ENCODE data around the gene CCSAP. TPM values are rescaled to one million over a fixed set of nuclear protein-coding genes. Genes with fewer than 3 reads are reported as not detected.

Gene CCSAP
- total and polyA plus RNA-seq, 2 of the 13 experiments (the other 11 are each of a cell fraction or from before 2014, with no cell fraction given): 3.7 to 9.0 TPM

DNA sequence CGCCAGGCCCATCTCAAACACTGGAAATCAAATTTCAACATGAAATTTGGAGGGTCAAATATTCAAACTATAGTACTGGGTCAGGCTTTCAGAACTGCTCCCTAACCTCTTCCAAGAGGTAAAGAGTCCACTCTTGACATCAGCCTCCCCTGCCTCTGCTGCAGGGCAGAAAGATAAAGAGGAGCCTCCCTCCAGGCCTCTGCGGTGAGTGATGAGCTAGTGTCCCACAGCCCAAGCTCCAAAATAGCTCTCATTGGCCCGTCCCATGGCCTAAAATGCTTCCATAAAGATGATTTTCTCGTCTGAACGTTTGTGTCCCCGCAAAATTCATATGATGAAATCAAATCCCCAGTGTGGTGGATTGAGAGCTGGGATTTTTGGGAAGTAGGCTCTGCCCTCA, 33.7 kb upstream of the CCSAP start (continued):
- TF ChIP-seq, protein P1, sequence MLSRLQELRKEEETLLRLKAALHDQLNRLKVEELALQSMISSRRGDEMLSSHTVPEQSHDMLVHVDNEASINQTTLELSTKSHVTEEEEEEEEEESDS (CRISPR knock-in tag; IDR thresholded peaks at IDR 0.05; ENCODE audit: borderline replicate concordance): no peak

DNA sequence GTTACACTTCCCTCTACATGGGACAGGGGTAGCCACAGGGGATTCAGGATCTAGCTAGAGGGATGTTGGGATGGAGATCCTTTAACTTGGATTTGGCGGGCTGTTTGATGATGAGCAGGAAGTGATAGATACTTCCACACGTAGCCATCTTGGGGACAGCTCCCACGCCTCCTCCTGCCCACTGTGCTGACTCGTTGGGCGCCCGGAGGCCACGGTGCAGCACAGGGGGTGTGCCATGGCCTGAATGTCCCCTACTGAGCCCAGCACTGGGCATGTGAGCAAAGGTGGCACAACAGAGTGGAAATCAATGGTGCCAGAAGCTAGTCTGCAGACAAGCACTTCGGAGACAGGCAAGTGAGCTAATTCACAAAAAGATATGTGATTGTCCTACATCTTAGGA, 31.6 kb upstream of the CCSAP start:
- H3K79me2 ChIP-seq (ENCODE audit: insufficient read depth, low read length): no peaks in the 10 kb centered on the region
- DNase-seq (ENCODE audit: low spot score): no peak
- intact Hi-C loops (cut with micrococcal nuclease; ENCODE audit: unreplicated experiment) (no loop called here), in situ Hi-C loops (cut with HindIII; ENCODE audit: extremely low pct_ligation_motif_present, low pct_unique_long_range_greater_than_20kb) (no loop called here)
- POLR2A ChIA-PET: no interaction called here
- no peak overlapping the region for H3K9ac ChIP-seq (ENCODE audit: insufficient read depth, low read depth, low read length)
- no peaks in the 10 kb centered on the region for H3K36me3 ChIP-seq (replicated peaks in 1 of 2; ENCODE audit: control insufficient read depth in 1 of 2, insufficient read depth in 2 of 2, low read length in 2 of 2)
- H3K4me2 ChIP-seq (ENCODE audit: low read depth, low read length): no peak overlapping the region
- no peaks in the 10 kb centered on the region for H3K4me1 ChIP-seq (ENCODE audit: insufficient read depth, low read length)
- 47% methylated on average over 3 of the region's 8 CpGs for WGBS (ENCODE audit: low lambda C conversion rate)
- H3K27me3 ChIP-seq (ENCODE audit: control insufficient read depth in 1 of 2, insufficient read depth in 2 of 2, low read length in 2 of 2): peaks cover 2 to 20% of the 10 kb centered on the region in 2 experiments
- no peak for TF ChIP-seq RBM39 (IDR thresholded peaks at IDR 0.05; ENCODE audit: low read depth, low read length, poor library complexity, severe bottlenecking)
- TF ChIP-seq, protein P2, sequence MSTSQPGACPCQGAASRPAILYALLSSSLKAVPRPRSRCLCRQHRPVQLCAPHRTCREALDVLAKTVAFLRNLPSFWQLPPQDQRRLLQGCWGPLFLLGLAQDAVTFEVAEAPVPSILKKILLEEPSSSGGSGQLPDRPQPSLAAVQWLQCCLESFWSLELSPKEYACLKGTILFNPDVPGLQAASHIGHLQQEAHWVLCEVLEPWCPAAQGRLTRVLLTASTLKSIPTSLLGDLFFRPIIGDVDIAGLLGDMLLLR (CRISPR knock-in tag; IDR thresholded peaks at IDR 0.05): no peak
- no peak for TF ChIP-seq ZNF34 (CRISPR knock-in tag; IDR thresholded peaks at IDR 0.05; ENCODE audit: borderline replicate concordance)
- no peak for ATAC-seq
- no peak overlapping the region for H3K4me3 ChIP-seq (replicated peaks in 1 of 3; ENCODE audit: insufficient read depth in 1 of 3, low read depth in 2 of 3, low read length in 3 of 3)
- no peak overlapping the region for H2AFZ ChIP-seq (ENCODE audit: low read length)
- H3K9me3 ChIP-seq (ENCODE audit: low read length): no peaks in the 10 kb centered on the region
- no peak for FAIRE-seq
- CTCF ChIA-PET (ENCODE audit: low intra/inter-chr PET ratio, low total read pairs): no interaction called here
- H3K27ac ChIP-seq (ENCODE audit: extremely low read length, insufficient read depth, low read length): no peak overlapping the region
- BruUV-seq (replicated peaks): no TSS peak
- no peaks in the 10 kb centered on the region for H4K20me1 ChIP-seq (ENCODE audit: insufficient read depth, low read length)

DNA sequence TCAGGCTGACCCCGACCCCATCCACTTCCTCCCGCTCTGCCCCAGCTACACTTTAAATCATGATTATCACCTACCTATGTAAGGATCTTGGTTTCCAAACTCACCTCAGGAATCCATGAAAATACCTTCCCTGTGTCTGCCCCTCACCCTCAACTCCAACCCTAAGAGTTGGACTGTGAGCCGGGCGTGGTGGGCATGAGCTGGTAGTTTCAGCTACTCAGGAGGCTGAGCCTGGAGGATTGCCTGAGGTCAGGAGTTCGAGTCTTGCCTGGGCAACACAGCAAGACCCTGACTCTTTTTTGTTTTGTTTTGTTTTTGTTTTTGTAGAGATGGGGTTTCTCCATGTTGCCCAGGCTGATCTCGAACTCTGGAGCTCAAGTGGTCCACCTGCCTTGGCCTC, 30.5 kb upstream of the CCSAP start:
- H4K20me1 ChIP-seq (ENCODE audit: insufficient read depth, low read length): no peaks in the 10 kb centered on the region
- in situ Hi-C loops (cut with HindIII; ENCODE audit: extremely low pct_ligation_motif_present, low pct_unique_long_range_greater_than_20kb): no loop called here
- no peak for TF ChIP-seq NFATC3 (CRISPR knock-in tag; IDR thresholded peaks at IDR 0.05)
- TF ChIP-seq, protein P3, sequence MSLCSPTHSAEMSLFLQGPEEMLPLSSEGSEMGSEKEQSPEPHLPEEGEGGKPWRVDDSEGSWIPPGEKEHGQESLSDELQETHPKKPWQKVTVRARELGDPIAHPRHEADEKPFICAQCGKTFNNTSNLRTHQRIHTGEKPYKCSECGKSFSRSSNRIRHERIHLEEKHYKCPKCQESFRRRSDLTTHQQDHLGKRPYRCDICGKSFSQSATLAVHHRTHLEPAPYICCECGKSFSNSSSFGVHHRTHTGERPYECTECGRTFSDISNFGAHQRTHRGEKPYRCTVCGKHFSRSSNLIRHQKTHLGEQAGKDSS (CRISPR knock-in tag; IDR thresholded peaks at IDR 0.05; ENCODE audit: borderline replicate concordance, low read depth): no peak
- no peak for TF ChIP-seq PPARG (CRISPR knock-in tag; conservative IDR thresholded peaks at IDR 0.05)
- TF ChIP-seq MIXL1 (CRISPR knock-in tag; IDR thresholded peaks at IDR 0.05): no peak
- TF ChIP-seq ISX (CRISPR knock-in tag; conservative IDR thresholded peaks at IDR 0.05): no peak
- TF ChIP-seq SMAD1 (CRISPR knock-in tag; IDR thresholded peaks at IDR 0.05; ENCODE audit: borderline replicate concordance, low read depth): no peak
- TF ChIP-seq ZNF232 (CRISPR knock-in tag; IDR thresholded peaks at IDR 0.05; ENCODE audit: borderline replicate concordance): no peak
- TF ChIP-seq TOPORS (CRISPR knock-in tag; IDR thresholded peaks at IDR 0.05): no peak
- TF ChIP-seq, protein P4, sequence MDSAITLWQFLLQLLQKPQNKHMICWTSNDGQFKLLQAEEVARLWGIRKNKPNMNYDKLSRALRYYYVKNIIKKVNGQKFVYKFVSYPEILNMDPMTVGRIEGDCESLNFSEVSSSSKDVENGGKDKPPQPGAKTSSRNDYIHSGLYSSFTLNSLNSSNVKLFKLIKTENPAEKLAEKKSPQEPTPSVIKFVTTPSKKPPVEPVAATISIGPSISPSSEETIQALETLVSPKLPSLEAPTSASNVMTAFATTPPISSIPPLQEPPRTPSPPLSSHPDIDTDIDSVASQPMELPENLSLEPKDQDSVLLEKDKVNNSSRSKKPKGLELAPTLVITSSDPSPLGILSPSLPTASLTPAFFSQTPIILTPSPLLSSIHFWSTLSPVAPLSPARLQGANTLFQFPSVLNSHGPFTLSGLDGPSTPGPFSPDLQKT (CRISPR knock-in tag; IDR thresholded peaks at IDR 0.05; ENCODE audit: borderline replicate concordance): no peak
- no peak for TF ChIP-seq ZBTB7A (CRISPR knock-in tag; IDR thresholded peaks at IDR 0.05)
- no peak for TF ChIP-seq ZNF891 (CRISPR knock-in tag; IDR thresholded peaks at IDR 0.05)
- no peak for TF ChIP-seq ZNF660 (CRISPR knock-in tag; IDR thresholded peaks at IDR 0.05; ENCODE audit: borderline replicate concordance, low read depth)

More for the DNA sequence above, 30.5 kb upstream of the CCSAP start:
- H3K4me2 ChIP-seq (ENCODE audit: low read depth, low read length): no peak overlapping the region
- H3K27me3 ChIP-seq (ENCODE audit: control insufficient read depth in 1 of 2, insufficient read depth in 2 of 2, low read length in 2 of 2): peaks cover 1 to 20% of the 10 kb centered on the region in 2 experiments
- ChIA-PET POLR2A (no interaction called here), CTCF (ENCODE audit: low intra/inter-chr PET ratio, low total read pairs) (no interaction called here)
- no peaks in the 10 kb centered on the region for H3K4me1 ChIP-seq (ENCODE audit: insufficient read depth, low read length)
- H3K36me3 ChIP-seq (replicated peaks in 1 of 2; ENCODE audit: control insufficient read depth in 1 of 2, insufficient read depth in 2 of 2, low read length in 2 of 2): no peaks in the 10 kb centered on the region
- no peak overlapping the region for H3K27ac ChIP-seq (ENCODE audit: extremely low read length, insufficient read depth, low read length)
- H2AFZ ChIP-seq (ENCODE audit: low read length): no peak overlapping the region
- no peaks in the 10 kb centered on the region for H3K9me3 ChIP-seq (ENCODE audit: low read length)
- H3K9ac ChIP-seq (ENCODE audit: insufficient read depth, low read depth, low read length): no peak overlapping the region
- ATAC-seq (no peak), FAIRE-seq (no peak), DNase-seq (ENCODE audit: low spot score) (no peak)
- BruUV-seq (replicated peaks): no TSS peak
- intact Hi-C loops (cut with micrococcal nuclease; ENCODE audit: unreplicated experiment): no loop called here
- 34% methylated on average over 6 of the region's 6 CpGs for WGBS (ENCODE audit: low lambda C conversion rate)
- no peak overlapping the region for H3K4me3 ChIP-seq (replicated peaks in 1 of 3; ENCODE audit: insufficient read depth in 1 of 3, low read depth in 2 of 3, low read length in 3 of 3)
- no peaks in the 10 kb centered on the region for H3K79me2 ChIP-seq (ENCODE audit: insufficient read depth, low read length)
